PC-3 (cell line): Measurements from ENCODE around the gene B4GALNT4. TPM values are rescaled to one million over a fixed set of nuclear protein-coding genes. Genes with fewer than 3 reads are reported as not detected.
"Not testable (repeated sequence)": the region's sequence is repeated elsewhere in the genome, so short reads cannot be mapped to it uniquely, and the experiment has no call there.

ENCODE experiments used
- ATAC-seq: fragments of 200-7000 bp; cut with Tn5 transposase; 2 replicates; pipeline ENCODE4 v1.9.1; 2020; ENCODE audit warnings: mild to moderate bottlenecking, moderate library complexity
- BruUV-seq: library from RNA; stranded (reverse); fragments of 400-500 nt; replicated peaks from 2 replicates; lab custom pipeline; 2021; lab: Mats Ljungman, UMichigan
- CTCF ChIA-PET: fragments of 300-600 bp; sonication (Branson Sonifier 250); formaldehyde crosslinking; loops from one replicate; lab custom pipeline; 2022; ENCODE audit warnings: antibody characterized with exemption; lab: Charles Lee
- POLR2A ChIA-PET: fragments of 300-600 bp; sonication (Branson Sonifier 250); formaldehyde crosslinking; loops from one replicate; lab custom pipeline; 2022; ENCODE audit warnings: antibody characterized with exemption; ENCODE audit not compliant: unreplicated experiment; lab: Charles Lee
- DNase-seq: peaks from one replicate; pipeline ENCODE4 v3.0.0-alpha.2; 2015
- H2AFZ ChIP-seq: fragments of 300-600 bp; sonication (generic); 2 replicates; pipeline ENCODE4 v1.6.0; 2016; ENCODE audit warnings: antibody characterized with exemption, low read length
- H3F3A ChIP-seq: fragments of 300-600 bp; sonication (generic); one replicate; pipeline ENCODE4 v1.6.0; 2017; ENCODE audit warnings: antibody characterized with exemption, low read length, control low read depth, mild to moderate bottlenecking; ENCODE audit not compliant: unreplicated experiment
- H3K27ac ChIP-seq: fragments of 300-600 bp; sonication (generic); 2 replicates; pipeline ENCODE4 v1.5.1; 2016; ENCODE audit warnings: mild to moderate bottlenecking, low read length
- H3K27me3 ChIP-seq: fragments of 300-600 bp; sonication (generic); 2 replicates; pipeline ENCODE4 v1.6.1; 2016; ENCODE audit warnings: low read length, mixed read lengths
- H3K36me3 ChIP-seq: fragments of 300-600 bp; sonication (generic); 2 replicates; pipeline ENCODE4 v1.6.1; 2016; ENCODE audit warnings: low read depth, mixed run types, low read length, mixed read lengths
- H3K4me1 ChIP-seq: fragments of 300-600 bp; sonication (generic); 2 replicates; pipeline ENCODE4 v1.5.1; 2016; ENCODE audit warnings: low read length; ENCODE audit not compliant: insufficient read depth
- H3K4me2 ChIP-seq: fragments of 300-600 bp; sonication (generic); 2 replicates; pipeline ENCODE4 v1.6.0; 2016; ENCODE audit warnings: low read length
- H3K4me3 ChIP-seq: fragments of 300-600 bp; sonication (generic); 2 replicates; pipeline ENCODE4 v1.5.1; 2016; ENCODE audit warnings: mild to moderate bottlenecking, low read length, mixed read lengths
- H3K79me2 ChIP-seq: fragments of 300-600 bp; sonication (generic); 2 replicates; pipeline ENCODE4 v1.6.1; 2017; ENCODE audit warnings: low read length, mixed read lengths
- H3K9ac ChIP-seq: fragments of 300-600 bp; sonication (generic); 2 replicates; pipeline ENCODE4 v1.6.0; 2016; ENCODE audit warnings: mild to moderate bottlenecking, low read length
- H3K9me2 ChIP-seq: fragments of 300-600 bp; sonication (generic); replicated peaks from 2 replicates; pipeline ENCODE4 v1.6.1; 2016; ENCODE audit warnings: mixed run types, low read length, mixed read lengths
- H3K9me3 ChIP-seq: fragments of 300-600 bp; sonication (generic); 2 replicates; pipeline ENCODE4 v1.6.1; 2016; ENCODE audit warnings: low read length, mixed read lengths
- H4K20me1 ChIP-seq: fragments of 300-600 bp; sonication (generic); 2 replicates; pipeline ENCODE4 v1.6.1; 2016; ENCODE audit warnings: low read length, mixed read lengths
- CTCF ChIP-seq: fragments of 300-600 bp; sonication (generic); conservative IDR thresholded peaks from 2 replicates; pipeline ENCODE4 v1.5.1; 2017; ENCODE audit warnings: antibody characterized with exemption, low read depth, mild to moderate bottlenecking, low read length
- EZH2 ChIP-seq: fragments of 300-600 bp; sonication (generic); IDR thresholded peaks from one replicate; pipeline ENCODE4 v1.6.1; 2017; ENCODE audit warnings: antibody characterized with exemption, mild to moderate bottlenecking, low read length; ENCODE audit not compliant: unreplicated experiment
- EZH2phosphoT487 ChIP-seq: fragments of 300-600 bp; sonication (generic); IDR thresholded peaks from 2 replicates; pipeline ENCODE4 v1.6.1; 2018; ENCODE audit warnings: mild to moderate bottlenecking, antibody characterized with exemption, low read length, borderline replicate concordance
- intact Hi-C: fragments of 100-400 bp; cut with micrococcal nuclease; formaldehyde crosslinking; loops from 2 replicates; pipeline ENCODE4 v1.9.0; 2023
- total RNA-seq: library from RNA; depleted of rRNA; stranded (reverse); fragments of >200 nt; gene quantifications from 2 replicates; pipeline ENCODE4 v1.2.3, GENCODE V29; 2014

B4GALNT4 gene
- total RNA-seq, 1 experiment from 2014 or later, result 52.9 TPM

GRCh38 chr11:332651-333480 is 36.4 kb upstream of the B4GALNT4 start:
- Histone ChIP-seq H3F3A (no peaks in the 10 kb centered on the region), H3K9me3 (no peaks in the 10 kb centered on the region), H3K4me1 (no peaks in the 10 kb centered on the region), H3K4me3 (no peak overlapping the region), H3K36me3 (no peaks in the 10 kb centered on the region), H3K27me3 (no peaks in the 10 kb centered on the region), H3K9me2 (no peaks in the 10 kb centered on the region), H2AFZ (no peak overlapping the region), H4K20me1 (no peaks in the 10 kb centered on the region), H3K79me2 (no peaks in the 10 kb centered on the region), H3K4me2 (no peak overlapping the region), H3K9ac (no peak overlapping the region), H3K27ac (no peak overlapping the region)
- no peak for DNase-seq
- ChIA-PET CTCF (no interaction called here), POLR2A (no interaction called here)
- no TSS peak for BruUV-seq
- no peak for TF ChIP-seq EZH2
- no peak for TF ChIP-seq CTCF
- TF ChIP-seq EZH2phosphoT487, result no peak
- intact Hi-C loops, result no loop called here
- ATAC-seq, result no peak

GRCh38 chr11:333616-334263 is 35.6 kb upstream of the B4GALNT4 start:
- POLR2A ChIA-PET, intact Hi-C loops, H3K79me2 ChIP-seq, ATAC-seq, H3K9me2 ChIP-seq, H3K9me3 ChIP-seq, H3K9ac ChIP-seq, H2AFZ ChIP-seq, H4K20me1 ChIP-seq, H3K36me3 ChIP-seq, CTCF ChIA-PET, DNase-seq, H3K27ac ChIP-seq, H3K27me3 ChIP-seq, H3K4me1 ChIP-seq, H3F3A ChIP-seq, H3K4me3 ChIP-seq, BruUV-seq, H3K4me2 ChIP-seq: not testable (repeated sequence)

GRCh38 chr11:334264-334994 is 34.9 kb upstream of the B4GALNT4 start:
- Histone ChIP-seq H3K27ac (no peak overlapping the region), H3K4me2 (no peak overlapping the region), H3K9ac (no peak overlapping the region), H2AFZ (no peak overlapping the region), H3F3A (no peaks in the 10 kb centered on the region), H3K9me3 (no peaks in the 10 kb centered on the region), H3K36me3 (no peaks in the 10 kb centered on the region), H3K79me2 (no peaks in the 10 kb centered on the region), H3K9me2 (no peaks in the 10 kb centered on the region), H4K20me1 (no peaks in the 10 kb centered on the region), H3K27me3 (no peaks in the 10 kb centered on the region), H3K4me3 (no peak overlapping the region), H3K4me1 (no peaks in the 10 kb centered on the region)
- no TSS peak for BruUV-seq
- CTCF ChIA-PET, result no interaction called here
- DNase-seq (no peak), ATAC-seq (no peak)
- intact Hi-C loops, result no loop called here
- POLR2A ChIA-PET, result no interaction called here
- TF ChIP-seq CTCF, result no peak
- TF ChIP-seq EZH2phosphoT487, result no peak
- TF ChIP-seq EZH2, result no peak
